Measurements from ENCODE around the gene TENM4.

Gene TENM4

GRCh38 chr11:78787696-78788095 is 653.1 kb downstream of the TENM4 start:
- DNase-seq (ENCODE audit: low spot score) = no peak

DNA sequence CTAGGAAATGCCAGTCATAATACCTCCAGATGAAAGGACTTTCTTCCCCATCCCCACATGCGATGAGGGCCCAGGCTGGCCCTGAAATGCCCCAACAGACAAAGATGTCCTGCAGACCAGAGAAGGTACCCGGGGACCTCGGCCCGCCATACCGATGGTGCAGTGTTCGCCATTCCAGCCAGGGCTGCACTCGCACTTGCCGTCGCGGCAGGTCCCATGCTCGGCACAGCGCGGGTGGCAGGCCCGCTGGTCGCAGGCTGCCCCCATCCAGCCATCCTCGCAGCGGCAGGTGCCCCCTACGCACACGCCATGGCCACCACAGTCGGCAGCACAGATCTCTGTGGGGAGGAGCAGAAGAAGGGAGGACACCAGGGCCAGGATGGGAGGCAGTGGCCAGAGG is 654.1 kb downstream of the TENM4 start:
- no peak for DNase-seq (ENCODE audit: low spot score)

DNA sequence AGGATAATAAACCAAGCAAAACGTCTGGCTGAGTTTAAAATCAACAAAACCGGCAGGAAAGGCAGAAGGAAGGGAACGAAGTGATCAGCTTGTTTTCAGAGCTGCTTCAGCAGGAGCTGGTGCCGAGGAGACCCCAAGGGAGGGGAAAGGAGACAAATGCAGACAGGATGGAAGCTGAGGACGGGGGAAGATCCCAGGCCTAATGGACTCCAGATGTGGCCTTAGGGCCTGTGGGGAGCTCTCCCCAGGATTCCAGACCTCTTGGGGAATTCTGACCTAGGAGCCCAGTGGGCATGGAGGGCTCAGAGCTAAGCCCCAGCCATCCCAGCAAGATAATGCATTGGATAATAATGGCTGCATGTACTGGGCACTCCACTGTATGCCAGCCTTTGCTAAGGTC is 654.7 kb downstream of the TENM4 start:
- no peak for DNase-seq (ENCODE audit: low spot score)

GRCh38 chr11:78784321-78785061 is 656.3 kb downstream of the TENM4 start:
- peak; percentile 83 for DNase-seq (ENCODE audit: low spot score)

GRCh38 chr11:78783846-78784245 is 657.0 kb downstream of the TENM4 start:
- DNase-seq (ENCODE audit: low spot score) = no peak

- no peak for DNase-seq (ENCODE audit: low spot score)
Observed at GRCh38 chr11:78783301-78783700, 657.5 kb downstream of the TENM4 start.

DNA sequence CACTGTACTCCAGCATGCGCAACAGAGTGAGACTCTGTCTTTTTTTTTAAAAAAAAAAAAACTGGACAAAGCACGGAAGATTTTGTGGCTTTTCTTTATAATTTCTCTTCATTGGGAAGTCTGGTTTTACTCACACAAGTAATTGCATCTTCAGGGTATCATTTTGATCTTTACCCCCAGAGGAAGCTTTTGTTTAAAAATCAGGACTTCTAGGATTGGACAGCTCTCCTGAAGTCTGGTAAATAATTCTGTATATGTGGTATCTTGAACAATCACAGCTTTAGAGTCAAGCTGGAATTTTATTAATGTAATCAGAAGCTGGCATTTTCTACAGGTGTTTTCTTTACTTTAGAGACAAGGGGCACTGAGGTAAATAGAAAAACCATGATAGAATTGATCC is 658.1 kb downstream of the TENM4 start:
- no peak for DNase-seq (ENCODE audit: low spot score)

- no peak for DNase-seq (ENCODE audit: low spot score)
Observed at GRCh38 chr11:78780889-78781288, 659.9 kb downstream of the TENM4 start.

- DNase-seq (ENCODE audit: low spot score) = no peak
Observed at GRCh38 chr11:78773492-78773891, 667.3 kb downstream of the TENM4 start.

- no peak for DNase-seq (ENCODE audit: low spot score)
Observed at GRCh38 chr11:78773077-78773476, 667.8 kb downstream of the TENM4 start.

DNA sequence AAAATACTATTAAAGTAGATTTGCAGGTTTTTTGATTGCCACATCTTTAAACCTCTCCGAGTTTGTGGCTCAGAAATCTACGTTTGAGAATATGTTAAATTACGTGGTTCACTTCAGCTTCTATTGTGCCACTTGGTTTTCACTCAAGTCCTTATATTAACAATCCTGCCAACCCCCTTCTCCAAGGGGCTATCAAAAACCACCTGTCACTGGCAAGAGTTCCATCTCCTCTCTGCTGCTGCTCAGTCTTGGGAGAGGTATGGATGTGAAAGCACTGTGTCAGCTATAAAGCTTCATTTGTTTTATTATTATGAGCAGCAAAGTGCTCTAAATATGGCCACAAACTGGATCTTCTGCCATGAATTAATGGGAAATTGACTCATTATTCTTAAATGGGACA is 668.6 kb downstream of the TENM4 start:
- DNase-seq (ENCODE audit: low spot score) = no peak

- DNase-seq (ENCODE audit: low spot score) = no peak
Observed at GRCh38 chr11:78770931-78771330, 669.9 kb downstream of the TENM4 start.

DNA sequence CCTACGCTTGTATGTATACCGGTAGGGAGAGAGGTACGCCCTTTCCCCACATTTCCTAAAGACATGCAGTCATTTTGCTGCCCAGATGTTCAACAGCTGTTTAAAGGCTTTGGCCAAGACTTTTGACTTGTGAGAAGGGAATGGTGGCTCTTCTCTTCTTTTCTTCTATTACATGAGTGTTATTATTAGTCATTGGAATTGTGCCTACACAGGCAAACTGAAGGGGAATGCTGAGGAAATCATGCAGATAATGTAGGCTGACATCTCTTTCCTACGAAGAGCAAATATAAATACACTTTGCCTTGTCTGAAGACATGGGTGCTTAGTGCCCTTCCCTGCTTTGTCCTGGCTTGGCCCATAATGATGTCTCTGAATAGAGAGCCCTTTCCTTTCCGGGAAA is 671.9 kb downstream of the TENM4 start:
- DNase-seq (ENCODE audit: low spot score) = no peak

DNA sequence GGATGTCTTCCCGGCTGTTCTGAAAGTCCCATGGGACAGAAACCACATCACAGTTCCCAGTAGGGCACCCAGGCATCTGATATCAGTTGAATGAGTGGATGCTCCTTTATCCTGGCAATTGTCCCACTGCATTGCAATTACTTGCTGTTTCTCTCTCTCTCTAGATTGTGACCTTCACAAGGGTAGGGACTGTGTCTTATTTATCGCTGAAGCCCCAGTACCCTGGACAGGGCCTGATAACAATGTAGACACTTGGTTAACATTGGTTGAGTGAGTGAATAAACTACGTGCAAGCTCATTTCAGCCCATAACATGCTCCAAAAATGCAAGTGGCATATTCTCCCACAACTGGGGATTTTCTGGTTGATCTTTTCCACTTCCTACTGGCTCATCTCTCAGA is 672.5 kb downstream of the TENM4 start:
- no peak for DNase-seq (ENCODE audit: low spot score)

DNA sequence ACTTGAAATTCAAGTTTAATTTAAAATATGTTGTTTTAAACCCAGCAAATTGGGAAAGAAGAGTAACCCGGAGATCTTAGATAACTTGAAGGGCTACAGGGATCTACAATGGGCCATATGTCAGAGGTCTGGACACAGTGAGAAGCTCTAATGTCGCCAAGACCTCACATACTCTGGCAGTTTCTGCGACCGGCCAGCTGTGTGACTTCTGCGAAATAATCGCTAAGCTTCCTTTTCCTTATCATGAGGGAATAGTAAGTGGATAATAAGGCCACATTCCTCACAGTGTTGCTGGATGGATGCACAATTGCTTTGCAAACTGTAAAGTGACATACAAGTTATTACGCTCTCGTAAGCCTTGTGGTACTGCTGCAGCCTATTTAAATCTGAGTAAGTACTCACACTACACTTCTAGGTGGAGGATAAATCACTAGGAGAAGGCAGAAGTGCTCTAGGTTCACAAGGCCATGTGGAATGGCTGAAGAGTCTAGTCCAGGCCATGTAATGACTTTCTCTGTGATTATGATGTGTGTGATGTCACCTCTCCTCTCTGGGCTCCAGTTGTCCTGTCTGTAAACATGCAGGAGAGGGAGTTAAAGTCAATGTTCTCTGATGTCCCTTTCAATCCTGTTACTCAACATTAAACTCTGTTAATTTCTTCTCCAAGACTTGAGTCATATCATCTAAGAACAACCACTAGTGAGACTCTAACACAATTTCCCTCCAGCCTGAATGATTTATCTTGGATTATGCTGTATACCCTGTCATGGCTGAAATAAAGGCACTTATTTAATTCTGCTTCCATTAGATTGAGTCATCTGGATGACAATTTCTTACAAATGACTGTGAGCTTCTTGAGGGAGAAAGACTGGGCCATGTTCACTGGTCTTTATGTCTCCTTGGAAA is 673.5 kb downstream of the TENM4 start:
- DNase-seq (ENCODE audit: low spot score) = no peak

DNA sequence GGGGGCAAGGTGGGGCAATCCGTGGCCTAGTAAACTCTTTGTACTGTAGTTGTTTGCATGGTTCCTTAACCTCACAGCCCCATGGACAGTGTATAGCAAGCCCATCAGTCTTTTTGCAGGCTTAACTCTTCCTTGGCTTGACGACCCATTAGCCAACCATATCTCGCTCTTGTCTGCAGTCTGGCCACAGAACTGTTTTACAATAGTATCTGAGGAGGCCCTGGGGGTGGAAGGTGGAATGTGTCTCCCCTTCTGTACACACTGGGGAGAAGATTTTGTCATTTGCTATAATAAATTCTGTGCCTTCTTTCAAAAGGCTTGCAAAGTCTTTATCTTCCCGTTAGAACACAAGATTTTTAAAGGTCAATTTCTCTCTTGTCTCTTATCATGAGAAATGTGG is 675.9 kb downstream of the TENM4 start:
- no peak for DNase-seq (ENCODE audit: low spot score)

- DNase-seq (ENCODE audit: low spot score) = no peak
Observed at GRCh38 chr11:78763664-78764063, 677.2 kb downstream of the TENM4 start.

DNA sequence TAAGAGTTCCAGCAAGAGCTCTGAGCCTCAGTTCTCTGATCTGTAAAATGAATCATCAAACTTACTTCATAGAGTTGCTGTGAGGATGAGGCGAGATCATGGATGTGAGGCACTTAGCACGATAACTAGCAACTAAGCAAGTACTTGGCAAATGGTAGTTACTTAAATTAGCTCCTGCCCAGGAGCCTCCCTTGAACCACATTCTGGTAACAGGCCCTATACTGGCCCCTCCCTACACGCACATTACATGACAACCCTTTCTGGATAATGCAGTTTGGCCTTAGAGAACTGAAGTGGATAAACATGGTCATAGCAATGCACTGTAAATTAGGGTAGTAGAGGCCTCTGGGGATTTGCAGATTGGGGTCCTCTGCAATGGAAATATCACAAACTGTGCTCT is 678.7 kb downstream of the TENM4 start:
- no peak for DNase-seq (ENCODE audit: low spot score)

DNA sequence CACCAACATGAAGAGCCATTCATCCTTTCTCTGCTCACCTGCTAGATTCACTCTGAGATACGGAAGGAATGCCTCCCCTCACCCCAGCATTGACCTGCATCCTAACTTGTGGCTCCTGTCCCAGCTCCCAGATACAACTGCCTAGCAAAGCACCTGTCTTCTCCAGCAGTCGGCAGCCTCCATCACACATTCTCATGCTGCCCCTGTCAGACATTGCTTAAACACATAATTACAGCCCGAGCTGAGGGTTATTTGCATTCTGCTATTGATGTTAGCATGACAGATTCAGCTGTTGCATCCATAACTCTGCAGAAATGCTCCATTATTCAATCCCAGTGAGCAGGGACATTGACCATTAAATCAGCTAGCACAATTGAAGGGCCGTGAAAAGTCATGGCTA is 681.8 kb downstream of the TENM4 start:
- no peak for DNase-seq (ENCODE audit: low spot score)

- DNase-seq (ENCODE audit: low spot score) = no peak
Observed at GRCh38 chr11:78753297-78753696, 687.5 kb downstream of the TENM4 start.

- no peak for DNase-seq (ENCODE audit: low spot score)
Observed at GRCh38 chr11:78752494-78752893, 688.3 kb downstream of the TENM4 start.

DNA sequence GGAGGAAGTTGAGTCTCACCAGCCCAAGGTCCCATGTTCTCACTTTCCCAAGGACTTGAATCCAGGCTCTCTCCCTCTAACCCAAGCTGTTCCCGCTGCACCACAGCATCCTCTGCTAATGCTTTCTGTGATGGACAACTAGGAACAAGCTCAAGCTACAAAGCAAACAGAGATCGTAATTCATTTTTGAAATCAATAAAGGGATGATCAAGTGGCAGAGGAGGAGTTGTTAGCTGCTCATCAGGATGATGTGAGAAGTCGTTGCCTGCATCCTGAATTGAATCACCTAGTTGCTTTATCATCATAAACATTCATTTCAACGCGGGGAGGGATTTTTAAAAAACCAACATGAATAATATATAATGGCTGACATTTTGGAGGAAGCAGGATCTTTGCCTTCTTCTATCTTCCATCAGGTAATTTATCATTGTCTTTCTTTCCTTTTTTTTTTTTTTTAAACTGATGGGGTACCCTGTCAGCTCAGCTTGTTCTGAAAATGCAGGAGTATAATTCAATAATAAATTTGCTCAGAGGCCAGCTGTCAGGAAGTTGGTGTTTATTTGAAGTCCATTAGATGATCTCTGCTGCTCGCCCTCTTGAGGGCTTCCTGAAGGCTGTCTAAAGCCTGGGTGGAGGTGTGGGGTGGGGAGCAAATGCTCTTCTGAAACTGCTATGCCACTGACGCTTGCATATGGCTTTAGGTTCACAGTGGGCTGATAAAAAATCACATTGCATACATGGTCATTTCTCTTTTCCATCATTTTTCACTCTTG is 691.7 kb downstream of the TENM4 start:
- DNase-seq (ENCODE audit: low spot score) = no peak

- DNase-seq (ENCODE audit: low spot score) = no peak
Observed at GRCh38 chr11:78744949-78745348, 695.9 kb downstream of the TENM4 start.

Data from AG08396 (cell line).